Muscle of leg (tissue), 11 donors: ENCODE measurements around the gene TRPM5. TPM values are rescaled to one million over a fixed set of nuclear protein-coding genes. Genes with fewer than 3 reads are reported as not detected.

Source experiments
- DNase-seq: peaks from one replicate; pipeline ENCODE4 v3.0.0; 2013
- H3K27ac ChIP-seq: one replicate; pipeline ENCODE4 v1.5.1; 2013; ENCODE audit warnings: mild to moderate bottlenecking, low read length, control low read depth
- H3K27me3 ChIP-seq: one replicate; pipeline ENCODE4 v1.6.1; 2013; ENCODE audit warnings: low read length; ENCODE audit not compliant: control insufficient read depth, insufficient read depth
- H3K36me3 ChIP-seq: one replicate; pipeline ENCODE4 v1.6.1; 2013; ENCODE audit warnings: low read length; ENCODE audit not compliant: control insufficient read depth, insufficient read depth
- H3K4me1 ChIP-seq: one replicate; pipeline ENCODE4 v1.6.1; 2013; ENCODE audit warnings: low read length; ENCODE audit not compliant: control insufficient read depth, insufficient read depth
- H3K4me3 ChIP-seq: one replicate; pipeline ENCODE4 v1.5.1; 2013; ENCODE audit warnings: low read length, control low read depth
- H3K9me3 ChIP-seq: replicated peaks from 2 replicates; pipeline ENCODE4 v1.6.1; 2013; ENCODE audit warnings: low read depth, low read length; ENCODE audit not compliant: control insufficient read depth
- WGBS: methylation state at CpG from one replicate; pipeline ENCODE4 v1.1.5; 2013; ENCODE audit warnings: missing lambda C conversion rate; ENCODE audit not compliant: insufficient coverage; 5-methylcytosine and 5-hydroxymethylcytosine counted together
- polyA plus RNA-seq, 8 donors: library from polyadenylated mRNA; unstranded; fragments of 120-200 nt; gene quantifications; one replicate each; pipeline versions ENCODE4 v1.2.1 to v1.2.3, GENCODE V29; 2013; ENCODE audit warnings: inconsistent platforms in 1 of 8, low replicate concordance in 1 of 8; ENCODE audit not compliant: insufficient read length in 8 of 8, insufficient read depth in 1 of 8
- total RNA-seq: library from RNA; stranded (reverse); fragments of 120-200 nt; gene quantifications from one replicate; pipeline ENCODE4 v1.2.4, GENCODE V29; 2013

Gene TRPM5
- total and polyA plus RNA-seq, 9 donors = under 0.01 to 0.05 (median 0.04) TPM; not detected in 5

- Histone ChIP-seq H3K4me3 (no peak overlapping the region), H3K27me3 (peaks cover 15% of the 10 kb centered on the region), H3K36me3 (no peaks in the 10 kb centered on the region), H3K27ac (no peak overlapping the region), H3K4me1 (peaks cover 16% of the 10 kb centered on the region), H3K9me3 (no peaks in the 10 kb centered on the region)
- WGBS = 87% methylated on average over 32 of the region's 35 CpGs
- DNase-seq = no peak
Observed at GRCh38 chr11:2414616-2415015, 29.7 kb downstream of the TRPM5 start.

DNA sequence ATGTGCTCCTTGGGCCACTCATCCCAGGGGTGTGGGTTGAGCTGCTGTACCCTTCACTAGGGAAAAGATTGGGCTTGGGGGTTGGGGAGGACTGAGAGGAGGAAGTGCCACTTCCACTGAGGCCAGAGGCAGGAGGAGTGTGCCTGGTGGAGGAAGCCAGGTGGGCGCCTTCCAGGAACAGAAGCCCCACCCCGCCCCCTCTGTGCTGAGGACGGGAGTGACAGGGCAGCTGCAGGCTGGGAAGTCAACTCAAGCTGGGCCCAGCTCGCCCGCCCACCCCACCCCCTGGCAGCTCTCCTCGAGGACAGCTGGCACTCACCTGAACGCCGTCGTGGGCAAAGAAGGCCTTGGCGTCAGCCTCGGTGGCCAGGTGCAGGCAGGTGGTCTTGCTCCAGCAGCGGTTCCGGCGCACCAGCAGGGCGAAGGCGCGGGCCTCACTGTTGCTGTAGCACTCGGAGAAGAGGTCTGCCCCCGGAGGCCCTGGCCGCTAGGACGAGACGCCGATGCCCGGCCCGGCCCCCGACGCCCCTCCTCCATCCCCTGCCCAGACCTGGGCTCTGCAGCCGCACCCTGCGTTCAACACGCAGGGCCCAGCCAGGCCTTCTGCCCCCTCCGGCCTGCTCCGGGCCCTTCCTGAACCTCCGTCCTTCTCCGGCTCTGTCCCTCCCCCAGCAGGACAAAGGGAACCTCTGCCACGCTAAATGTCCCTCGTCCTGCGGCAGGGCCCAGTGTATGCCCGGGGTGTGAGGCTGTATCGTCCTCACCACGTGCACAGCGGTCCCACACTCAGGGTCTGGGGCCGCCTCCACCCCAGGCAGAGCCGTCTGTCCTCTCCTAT lies 30.4 kb downstream of the TRPM5 start:
- no peak overlapping the region for H3K27ac ChIP-seq
- WGBS = 80% methylated on average over 43 of the region's 43 CpGs
- H3K9me3 ChIP-seq = no peaks in the 10 kb centered on the region
- peaks cover 20% of the 10 kb centered on the region for H3K27me3 ChIP-seq
- DNase-seq = no peak
- no peaks in the 10 kb centered on the region for H3K36me3 ChIP-seq
- H3K4me1 ChIP-seq = peaks cover 19% of the 10 kb centered on the region
- H3K4me3 ChIP-seq = no peak overlapping the region

- no peak overlapping the region for H3K4me3 ChIP-seq
- H3K27me3 ChIP-seq = peaks cover 26% of the 10 kb centered on the region
- 85% methylated on average over 6 of the region's 6 CpGs for WGBS
- H3K27ac ChIP-seq = no peak overlapping the region
- no peaks in the 10 kb centered on the region for H3K36me3 ChIP-seq
- H3K9me3 ChIP-seq = no peaks in the 10 kb centered on the region
- DNase-seq = no peak
- peaks cover 19% of the 10 kb centered on the region for H3K4me1 ChIP-seq
Observed at GRCh38 chr11:2412323-2412722, 32.0 kb downstream of the TRPM5 start.

DNA sequence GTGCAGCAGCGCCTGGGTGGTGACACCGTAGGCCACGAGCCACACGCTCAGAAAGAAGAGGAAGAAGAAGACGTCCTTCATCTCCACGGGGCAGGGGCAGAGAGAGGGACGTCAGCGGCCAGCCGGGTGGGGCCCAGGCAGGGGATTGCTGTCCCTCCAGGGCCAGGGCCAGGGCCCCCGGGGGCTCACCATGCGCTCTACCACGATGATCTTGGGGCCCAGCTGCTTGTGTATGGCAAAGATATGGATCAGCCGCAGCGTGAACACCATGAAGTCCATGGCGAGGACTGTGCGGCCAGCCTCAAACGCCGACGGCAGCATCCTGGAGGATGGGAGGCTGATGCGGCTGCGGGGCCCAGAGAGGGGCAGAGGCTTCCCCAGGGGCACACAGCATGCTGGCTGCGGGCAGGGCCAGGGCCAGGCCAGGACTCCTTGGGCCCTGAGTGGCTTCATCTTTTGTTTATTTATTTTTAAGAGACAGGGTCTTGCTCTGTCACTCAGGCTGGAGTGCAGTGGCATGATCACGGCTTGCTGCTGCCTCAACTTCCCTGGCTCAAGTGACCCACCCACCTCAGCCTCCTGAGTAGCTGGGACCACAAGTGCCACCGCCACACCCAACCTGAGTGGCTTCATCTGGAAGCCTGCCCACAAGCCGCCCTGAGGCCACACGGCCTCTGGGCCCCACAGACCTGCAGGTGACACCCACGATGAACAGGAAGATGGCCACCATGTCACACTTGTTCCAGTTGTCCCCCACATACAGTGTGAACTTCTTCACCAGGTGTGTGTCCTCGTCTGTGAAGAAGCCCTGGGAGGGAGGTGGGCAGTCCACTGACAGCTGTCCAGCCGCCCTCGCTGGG lies 32.6 kb downstream of the TRPM5 start:
- no peak for DNase-seq
- WGBS = 81% methylated on average over 29 of the region's 30 CpGs
- Histone ChIP-seq H3K4me3 (no peak overlapping the region), H3K27me3 (peaks cover 26% of the 10 kb centered on the region), H3K36me3 (no peaks in the 10 kb centered on the region), H3K9me3 (no peaks in the 10 kb centered on the region), H3K27ac (no peak overlapping the region), H3K4me1 (peaks cover 19% of the 10 kb centered on the region)

DNA sequence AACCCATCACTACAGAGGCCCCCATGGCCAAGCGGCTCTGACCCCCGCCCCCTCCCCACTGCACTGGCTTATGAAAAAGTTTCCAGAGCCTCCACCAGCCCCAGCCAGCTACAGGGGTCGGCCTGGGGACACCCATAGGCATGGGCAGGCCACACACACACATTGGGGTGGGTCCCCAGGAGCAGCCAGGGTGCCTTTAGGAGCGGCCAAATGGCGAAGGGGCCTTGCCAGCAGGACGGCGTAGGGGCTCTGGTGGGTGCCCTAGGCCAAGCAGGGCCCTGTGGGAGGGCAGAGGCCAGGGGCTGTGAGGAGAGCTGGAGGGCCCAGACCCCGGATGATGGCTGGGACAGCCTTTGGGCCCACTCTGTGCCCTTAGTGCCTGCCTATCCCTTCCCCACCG lies 33.7 kb downstream of the TRPM5 start:
- Histone ChIP-seq H3K9me3 (no peaks in the 10 kb centered on the region), H3K27me3 (peaks cover 23% of the 10 kb centered on the region), H3K4me1 (peaks cover 19% of the 10 kb centered on the region), H3K36me3 (no peaks in the 10 kb centered on the region), H3K4me3 (no peak overlapping the region), H3K27ac (no peak overlapping the region)
- DNase-seq = no peak
- WGBS = 79% methylated on average over 5 of the region's 9 CpGs

DNA sequence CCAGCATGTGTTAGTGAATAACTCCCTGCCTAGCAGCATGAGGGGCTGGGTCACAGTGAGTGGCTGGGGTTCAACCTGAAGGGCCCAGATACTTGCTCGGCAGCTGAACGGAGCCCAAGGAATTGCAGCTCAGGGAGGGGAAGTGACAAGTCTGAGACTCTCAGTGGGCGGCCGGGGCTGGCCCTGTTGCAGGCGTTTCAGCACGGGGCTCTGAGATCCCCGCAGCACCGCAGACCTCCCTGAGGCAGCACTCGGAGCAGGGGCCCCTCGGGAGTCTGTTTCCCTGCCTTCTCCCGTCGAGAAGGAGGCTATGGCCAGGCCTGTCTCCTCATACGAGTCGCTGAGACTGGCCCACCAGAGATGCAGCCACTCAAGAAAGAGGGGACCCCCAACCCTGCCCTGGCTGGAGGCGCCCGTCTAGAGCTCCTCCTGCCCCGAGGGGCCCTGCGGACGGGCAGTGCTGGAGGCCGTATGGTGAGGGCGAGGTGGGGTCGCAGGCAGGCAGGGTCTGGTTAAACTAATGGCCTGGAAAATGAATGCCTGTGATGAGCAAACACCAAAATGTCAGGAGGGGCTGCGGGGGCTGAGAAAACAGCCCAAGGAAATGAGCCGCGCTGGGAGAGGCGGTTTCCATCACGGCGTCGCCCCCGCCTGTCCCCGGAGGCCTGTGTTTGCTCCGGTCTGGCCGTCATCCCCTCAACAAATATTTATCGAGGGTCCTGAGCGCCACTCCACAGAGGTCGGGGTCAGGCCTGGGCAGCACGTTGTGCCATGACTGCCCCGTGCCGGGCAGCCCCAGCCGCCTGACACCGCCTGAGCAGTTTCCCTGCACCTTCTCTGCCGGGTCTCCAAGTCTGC lies 34.5 kb downstream of the TRPM5 start:
- Histone ChIP-seq H3K4me1 (peaks cover 19% of the 10 kb centered on the region), H3K27ac (no peak overlapping the region), H3K27me3 (peaks cover 23% of the 10 kb centered on the region), H3K9me3 (no peaks in the 10 kb centered on the region), H3K4me3 (no peak overlapping the region), H3K36me3 (no peaks in the 10 kb centered on the region)
- DNase-seq = no peak
- WGBS = 24% methylated on average over 42 of the region's 42 CpGs

GRCh38 chr11:2409126-2409525 lies 35.2 kb downstream of the TRPM5 start:
- peaks cover 17% of the 10 kb centered on the region for H3K4me1 ChIP-seq
- H3K4me3 ChIP-seq = no peak overlapping the region
- no peak for DNase-seq
- H3K27ac ChIP-seq = no peak overlapping the region
- H3K36me3 ChIP-seq = peaks cover 2% of the 10 kb centered on the region
- peaks cover 23% of the 10 kb centered on the region for H3K27me3 ChIP-seq
- WGBS = 48% methylated on average over 6 of the region's 16 CpGs
- H3K9me3 ChIP-seq = no peaks in the 10 kb centered on the region

DNA sequence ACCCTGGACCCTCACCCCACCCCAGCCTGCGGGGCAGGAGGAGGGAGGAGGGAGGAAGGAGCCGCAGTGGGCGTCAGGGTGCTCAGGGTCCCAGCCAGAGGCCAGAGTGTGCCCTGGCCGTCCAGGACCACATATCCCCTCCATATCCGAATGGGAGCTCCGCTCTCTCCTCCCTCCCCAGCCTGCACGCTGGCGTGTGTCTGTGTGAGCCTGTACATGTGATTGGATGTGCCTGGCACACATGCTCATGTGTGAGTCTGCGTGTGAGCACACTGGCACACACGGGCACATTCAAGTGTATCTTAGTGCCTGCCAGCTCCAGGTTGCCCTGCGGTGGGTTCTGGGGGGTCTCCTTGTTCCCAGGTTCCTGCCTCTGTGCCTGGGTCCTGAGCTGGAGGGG lies 35.6 kb downstream of the TRPM5 start:
- no peak overlapping the region for H3K4me3 ChIP-seq
- H3K27ac ChIP-seq = no peak overlapping the region
- H3K9me3 ChIP-seq = no peaks in the 10 kb centered on the region
- no peak for DNase-seq
- peaks cover 14% of the 10 kb centered on the region for H3K4me1 ChIP-seq
- peaks cover 23% of the 10 kb centered on the region for H3K27me3 ChIP-seq
- WGBS = 79% methylated on average over 3 of the region's 11 CpGs
- H3K36me3 ChIP-seq = peaks cover 7% of the 10 kb centered on the region

- Histone ChIP-seq H3K4me1 (peaks cover 12% of the 10 kb centered on the region), H3K4me3 (no peak overlapping the region), H3K9me3 (no peaks in the 10 kb centered on the region), H3K27me3 (peaks cover 23% of the 10 kb centered on the region), H3K27ac (no peak overlapping the region), H3K36me3 (peaks cover 23% of the 10 kb centered on the region)
- 86% methylated on average over 24 of the region's 24 CpGs for WGBS
- DNase-seq = no peak
Observed at GRCh38 chr11:2406878-2407410, 37.4 kb downstream of the TRPM5 start.
